Natural killer cell (primary cell): ENCODE results near the gene NPAS3. TPM values are rescaled to one million over a fixed set of nuclear protein-coding genes. Genes with fewer than 3 reads are reported as not detected.

ENCODE experiments used
- ATAC-seq, 3 donors: fragments of 150-1000 bp in 2 of 3; fragments of 200-7000 bp in 1 of 3; cut with Tn5 transposase; 1 replicate in 1 of 3; 2 replicates in 2 of 3; pipeline ENCODE4 v1.10.0; 2021; ENCODE audit warnings: mild to moderate bottlenecking in 2 of 3, moderate library complexity in 2 of 3
- DNase-seq, 2 donors: peaks; one replicate each; pipeline versions ENCODE4 v3.0.0 to v3.0.0-alpha.2; 2013 to 2021; ENCODE audit warnings: mixed read lengths in 1 of 2
- H3K27ac ChIP-seq: one replicate; pipeline ENCODE4 v1.5.1; 2013; ENCODE audit warnings: mild to moderate bottlenecking, low read length
- H3K27me3 ChIP-seq: one replicate; pipeline ENCODE4 v1.6.1; 2013; ENCODE audit warnings: low read length; ENCODE audit not compliant: control insufficient read depth, insufficient read depth
- H3K36me3 ChIP-seq: one replicate; pipeline ENCODE4 v1.6.1; 2013; ENCODE audit warnings: low read length; ENCODE audit not compliant: control insufficient read depth, insufficient read depth
- H3K4me1 ChIP-seq: one replicate; pipeline ENCODE4 v1.6.1; 2013; ENCODE audit warnings: low read length; ENCODE audit not compliant: control insufficient read depth, insufficient read depth
- H3K4me3 ChIP-seq: one replicate; pipeline ENCODE4 v1.5.1; 2013; ENCODE audit warnings: low read length
- H3K9me3 ChIP-seq: one replicate; pipeline ENCODE4 v1.6.1; 2013; ENCODE audit warnings: low read length; ENCODE audit not compliant: control insufficient read depth, insufficient read depth
- H3K27ac Mint-ChIP-seq, 2 donors: one replicate each; pipeline ENCODE4 v1.8.0; 2022; ENCODE audit warnings: mild to moderate bottlenecking in 2 of 2, mixed read lengths in 2 of 2, moderate library complexity in 1 of 2
- H3K27me3 Mint-ChIP-seq, 2 donors: one replicate each; pipeline ENCODE4 v1.8.0; 2022; ENCODE audit warnings: low read depth in 2 of 2, mixed read lengths in 2 of 2
- H3K36me3 Mint-ChIP-seq: one replicate; pipeline ENCODE4 v1.8.0; 2022; ENCODE audit warnings: mixed read lengths
- H3K4me1 Mint-ChIP-seq, 2 donors: one replicate each; pipeline ENCODE4 v1.8.0; 2022; ENCODE audit warnings: mixed read lengths in 2 of 2
- H3K4me3 Mint-ChIP-seq: one replicate; pipeline ENCODE4 v1.8.0; 2022; ENCODE audit warnings: mild to moderate bottlenecking, moderate library complexity, mixed read lengths
- H3K9me3 Mint-ChIP-seq, 2 donors: one replicate each; pipeline ENCODE4 v1.8.0; 2022; ENCODE audit warnings: mixed read lengths in 2 of 2
- CTCF ChIP-seq: fragments of 200-600 bp; IDR thresholded peaks from one replicate; pipeline ENCODE4 v1.8.0; 2022; ENCODE audit warnings: antibody characterized with exemption
- WGBS: methylation state at CpG from one replicate; pipeline ENCODE4 v1.1.7; 2013; ENCODE audit warnings: missing lambda C conversion rate; ENCODE audit not compliant: insufficient coverage; 5-methylcytosine and 5-hydroxymethylcytosine counted together
- intact Hi-C: fragments of 100-400 bp; cut with micrococcal nuclease; formaldehyde crosslinking; loops from one replicate; pipeline ENCODE4 v1.14.2; 2022
- total RNA-seq, 4 donors: library from RNA; stranded (reverse); fragments of 120-200 nt in 1 of 4; gene quantifications; one replicate each; pipeline versions ENCODE4 v1.2.3 to v1.2.4, GENCODE V29; 2013 to 2022

The NPAS3 gene
- total RNA-seq, 3 donors from 2014 or later (not counting 1 experiment from before 2014, with no cell fraction given): not detected

GRCh38 chr14:33754261-33754660 lies 815.6 kb downstream of the NPAS3 start:
- H3K27me3 ChIP-seq: no peaks in the 10 kb centered on the region
- no peak for ATAC-seq
- TF ChIP-seq CTCF: no peak
- H3K9me3 ChIP-seq: no peaks in the 10 kb centered on the region
- Mint-ChIP-seq H3K9me3 (peaks cover 0 to 3% of the 10 kb centered on the region in 2 donors), H3K4me3 (no peak overlapping the region), H3K36me3 (no peaks in the 10 kb centered on the region), H3K27me3 (peaks cover 0 to 4% of the 10 kb centered on the region in 2 donors), H3K4me1 (no peaks in the 10 kb centered on the region), H3K27ac (no peak overlapping the region)
- intact Hi-C loops: no loop called here
- no peaks in the 10 kb centered on the region for H3K4me1 ChIP-seq
- H3K36me3 ChIP-seq: no peaks in the 10 kb centered on the region
- no peak overlapping the region for H3K4me3 ChIP-seq
- DNase-seq: no peak
- 91% methylated on average over 4 of the region's 4 CpGs for WGBS
- H3K27ac ChIP-seq: no peak overlapping the region

GRCh38 chr14:33755358-33755757 lies 816.7 kb downstream of the NPAS3 start:
- WGBS: 91% methylated on average over 5 of the region's 5 CpGs
- DNase-seq: no peak
- Mint-ChIP-seq H3K27ac (no peak overlapping the region), H3K4me1 (no peaks in the 10 kb centered on the region), H3K36me3 (no peaks in the 10 kb centered on the region), H3K27me3 (peaks cover 0 to 4% of the 10 kb centered on the region in 2 donors), H3K4me3 (no peak overlapping the region), H3K9me3 (peaks cover 3% of the 10 kb centered on the region in 2 donors)
- TF ChIP-seq CTCF: no peak
- Histone ChIP-seq H3K27me3 (no peaks in the 10 kb centered on the region), H3K9me3 (no peaks in the 10 kb centered on the region), H3K36me3 (no peaks in the 10 kb centered on the region), H3K4me1 (no peaks in the 10 kb centered on the region), H3K27ac (no peak overlapping the region), H3K4me3 (no peak overlapping the region)
- ATAC-seq: no peak
- intact Hi-C loops: no loop called here

- no peaks in the 10 kb centered on the region for H3K4me1 Mint-ChIP-seq
- H3K36me3 Mint-ChIP-seq: no peaks in the 10 kb centered on the region
- ATAC-seq: no peak
- H3K36me3 ChIP-seq: no peaks in the 10 kb centered on the region
- TF ChIP-seq CTCF: no peak
- H3K4me3 ChIP-seq: no peak overlapping the region
- peaks cover 3% of the 10 kb centered on the region in 2 donors for H3K9me3 Mint-ChIP-seq
- no peaks in the 10 kb centered on the region for H3K27me3 ChIP-seq
- intact Hi-C loops: no loop called here
- WGBS: 89% methylated on average over 1 of the region's 1 CpG
- DNase-seq: no peak
- no peaks in the 10 kb centered on the region for H3K9me3 ChIP-seq
- no peak overlapping the region for H3K4me3 Mint-ChIP-seq
- peaks cover 0 to 4% of the 10 kb centered on the region in 2 donors for H3K27me3 Mint-ChIP-seq
- H3K27ac Mint-ChIP-seq: no peak overlapping the region
- H3K27ac ChIP-seq: no peak overlapping the region
- H3K4me1 ChIP-seq: no peaks in the 10 kb centered on the region
These were observed 818.2 kb downstream of the NPAS3 start for GRCh38 chr14:33756833-33757232.

GRCh38 chr14:33758547-33758946 lies 819.9 kb downstream of the NPAS3 start:
- Mint-ChIP-seq H3K27me3 (peaks cover 0 to 4% of the 10 kb centered on the region in 2 donors), H3K4me1 (no peaks in the 10 kb centered on the region), H3K9me3 (peaks cover 3% of the 10 kb centered on the region in 2 donors), H3K4me3 (no peak overlapping the region), H3K36me3 (no peaks in the 10 kb centered on the region), H3K27ac (no peak overlapping the region)
- Histone ChIP-seq H3K4me1 (no peaks in the 10 kb centered on the region), H3K36me3 (no peaks in the 10 kb centered on the region), H3K27me3 (no peaks in the 10 kb centered on the region), H3K9me3 (no peaks in the 10 kb centered on the region), H3K4me3 (no peak overlapping the region), H3K27ac (no peak overlapping the region)
- no peak for ATAC-seq
- no peak for TF ChIP-seq CTCF
- intact Hi-C loops: no loop called here
- no peak for DNase-seq
